Fibroblast of the aortic adventitia (primary cell): ENCODE results near the gene SPTBN1. TPM values are rescaled to one million over a fixed set of nuclear protein-coding genes. Genes with fewer than 3 reads are reported as not detected.

Source experiments
- DNase-seq: peaks from one replicate; pipeline ENCODE4 v3.0.0-alpha.2; 2010; ENCODE audit warnings: low read depth
- H3K4me3 ChIP-seq: 2 replicates; pipeline ENCODE4 v1.5.1; 2011; ENCODE audit warnings: low read depth, mild to moderate bottlenecking, control low read depth, low read length, moderate library complexity
- CTCF ChIP-seq: IDR thresholded peaks from 2 replicates; pipeline ENCODE4 v1.5.1; 2011; ENCODE audit warnings: mild to moderate bottlenecking, low read length, control low read depth, inconsistent platforms; ENCODE audit not compliant: insufficient read depth
- total RNA-seq: library from RNA; depleted of rRNA; stranded (reverse); fragments of >200 nt; gene quantifications from 2 replicates; pipeline ENCODE4 v1.2.3, GENCODE V29; 2012; ENCODE audit warnings: low replicate concordance

The SPTBN1 gene
- total RNA-seq, 1 donor: 293 TPM

- no peak overlapping the region for H3K4me3 ChIP-seq
- TF ChIP-seq CTCF: no peak
- no peak for DNase-seq
Measured at GRCh38 chr2:54638103-54638502, 182.0 kb downstream of the SPTBN1 start.

- DNase-seq: peak; percentile 27
- no peak for TF ChIP-seq CTCF
Measured at GRCh38 chr2:54638774-54639187, 182.7 kb downstream of the SPTBN1 start.

GRCh38 chr2:54639609-54640008, 183.5 kb downstream of the SPTBN1 start:
- peak; percentile 37 for DNase-seq
- H3K4me3 ChIP-seq: no peak overlapping the region
- no peak for TF ChIP-seq CTCF

More at GRCh38 chr2:54638774-54639187, 182.7 kb downstream of the SPTBN1 start:
- H3K4me3 ChIP-seq: no peak overlapping the region

GRCh38 chr2:54640834-54641540, 184.9 kb downstream of the SPTBN1 start:
- no peak overlapping the region for H3K4me3 ChIP-seq
- DNase-seq: peak; percentile 39
- no peak for TF ChIP-seq CTCF

GRCh38 chr2:54641988-54642387, 185.9 kb downstream of the SPTBN1 start:
- DNase-seq: no peak
- TF ChIP-seq CTCF: no peak
- no peak overlapping the region for H3K4me3 ChIP-seq

- no peak for DNase-seq
- TF ChIP-seq CTCF: no peak
- no peak overlapping the region for H3K4me3 ChIP-seq
Measured at GRCh38 chr2:54642677-54643430, 186.7 kb downstream of the SPTBN1 start.
